Testis (tissue), 3 donors: ENCODE data around the gene MYOG. TPM values are rescaled to one million over a fixed set of nuclear protein-coding genes. Genes with fewer than 3 reads are reported as not detected.

Experiments used
- DNase-seq: peaks from one replicate; pipeline ENCODE4 v3.0.0-alpha.2; 2019
- H3K27ac ChIP-seq, 2 donors: fragments of 200-600 bp; sonication (generic); one replicate each; pipeline ENCODE4 v1.5.1; 2019
- H3K27me3 ChIP-seq: fragments of 200-600 bp; sonication (generic); one replicate; pipeline ENCODE4 v1.5.1; 2019
- H3K36me3 ChIP-seq: fragments of 200-600 bp; sonication (generic); one replicate; pipeline ENCODE4 v1.5.1; 2017; ENCODE audit warnings: low read depth; ENCODE audit errors: missing control alignments
- H3K4me1 ChIP-seq: fragments of 200-600 bp; sonication (generic); one replicate; pipeline ENCODE4 v1.5.1; 2019
- H3K4me3 ChIP-seq, 2 donors: fragments of 200-600 bp; sonication (generic); one replicate each; pipeline ENCODE4 v1.5.1; 2017 to 2019
- H3K9me3 ChIP-seq: fragments of 200-600 bp; sonication (generic); one replicate; pipeline ENCODE4 v1.5.1; 2017
- POLR2A ChIP-seq: fragments of 450-650 bp; IDR thresholded peaks from one replicate; pipeline ENCODE4 v1.6.1; 2017; ENCODE audit warnings: antibody characterized with exemption, mild to moderate bottlenecking, moderate library complexity
- WGBS, 2 donors: methylation state at CpG; one replicate each; pipeline ENCODE4 v1.1.5; 2018; 5-methylcytosine and 5-hydroxymethylcytosine counted together
- intact Hi-C: fragments of 100-400 bp; cut with DNase I; formaldehyde crosslinking; loops from one replicate; pipeline ENCODE4 v1.15.1; 2023; ENCODE audit warnings: low total_unique reads
- polyA plus RNA-seq: library from polyadenylated mRNA; stranded (reverse); fragments of 350-450 nt; fragmentation: Illumina TruSeq; extraction: RNeasy Lipid Tissue Mini Kit (QIAGEN cat#74804); gene quantifications from one replicate; pipeline ENCODE4 v1.2.3, GENCODE V29; 2014; ENCODE audit warnings: low read depth, low replicate concordance; ENCODE audit not compliant: insufficient read depth
- total RNA-seq, 2 donors: library from RNA; depleted of rRNA; stranded (reverse); fragments of >200 nt; gene quantifications; one replicate each; pipeline ENCODE4 v1.2.3, GENCODE V29; 2016
- TF ChIP-seq, protein P1 (sequence below), 3 experiments: fragments of 450-650 bp in 2 of 3; fragments of 200-600 bp in 1 of 3; sonication (generic) in 1 of 3; IDR thresholded peaks; one replicate each; pipeline ENCODE4 v1.5.1; 2016 to 2019; ENCODE audit warnings: antibody characterized with exemption in 3 of 3, mild to moderate bottlenecking in 2 of 3, moderate library complexity in 1 of 3

The MYOG gene
- total and polyA plus RNA-seq, 3 donors from 2014 or later: 0.25 to 1.2 (median 0.47) TPM

- Histone ChIP-seq H3K36me3 (no peaks in the 10 kb centered on the region), H3K4me3 (no peak overlapping the region), H3K4me1 (no peaks in the 10 kb centered on the region), H3K27ac (no peak overlapping the region), H3K27me3 (no peaks in the 10 kb centered on the region), H3K9me3 (no peaks in the 10 kb centered on the region)
- intact Hi-C loops: loop anchor here (5.0 kb wide), 1 partner anchor 101 kb away; no protein-coding TSS in a partner anchor
- WGBS, 2 donors: 64 to 66% methylated on average over 10 of the region's 10 CpGs
- DNase-seq: no peak
- no peak for TF ChIP-seq POLR2A
- TF ChIP-seq, protein P1, sequence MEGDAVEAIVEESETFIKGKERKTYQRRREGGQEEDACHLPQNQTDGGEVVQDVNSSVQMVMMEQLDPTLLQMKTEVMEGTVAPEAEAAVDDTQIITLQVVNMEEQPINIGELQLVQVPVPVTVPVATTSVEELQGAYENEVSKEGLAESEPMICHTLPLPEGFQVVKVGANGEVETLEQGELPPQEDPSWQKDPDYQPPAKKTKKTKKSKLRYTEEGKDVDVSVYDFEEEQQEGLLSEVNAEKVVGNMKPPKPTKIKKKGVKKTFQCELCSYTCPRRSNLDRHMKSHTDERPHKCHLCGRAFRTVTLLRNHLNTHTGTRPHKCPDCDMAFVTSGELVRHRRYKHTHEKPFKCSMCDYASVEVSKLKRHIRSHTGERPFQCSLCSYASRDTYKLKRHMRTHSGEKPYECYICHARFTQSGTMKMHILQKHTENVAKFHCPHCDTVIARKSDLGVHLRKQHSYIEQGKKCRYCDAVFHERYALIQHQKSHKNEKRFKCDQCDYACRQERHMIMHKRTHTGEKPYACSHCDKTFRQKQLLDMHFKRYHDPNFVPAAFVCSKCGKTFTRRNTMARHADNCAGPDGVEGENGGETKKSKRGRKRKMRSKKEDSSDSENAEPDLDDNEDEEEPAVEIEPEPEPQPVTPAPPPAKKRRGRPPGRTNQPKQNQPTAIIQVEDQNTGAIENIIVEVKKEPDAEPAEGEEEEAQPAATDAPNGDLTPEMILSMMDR (IDR thresholded peaks at IDR 0.05): no peak
Measured at GRCh38 chr1:203116091-203116820, 30.4 kb upstream of the MYOG start.

GRCh38 chr1:203114202-203114601, 28.4 kb upstream of the MYOG start:
- Histone ChIP-seq H3K4me3 (no peak overlapping the region), H3K4me1 (no peaks in the 10 kb centered on the region), H3K36me3 (no peaks in the 10 kb centered on the region), H3K27ac (no peak overlapping the region), H3K9me3 (no peaks in the 10 kb centered on the region), H3K27me3 (no peaks in the 10 kb centered on the region)
- no peak for TF ChIP-seq POLR2A
- TF ChIP-seq, protein P1 (IDR thresholded peaks at IDR 0.05): no peak
- WGBS, 2 donors: 83 to 85% methylated on average over 7 of the region's 7 CpGs
- intact Hi-C loops: no loop called here
- DNase-seq: no peak

- Histone ChIP-seq H3K4me1 (no peaks in the 10 kb centered on the region), H3K27ac (no peak overlapping the region), H3K36me3 (no peaks in the 10 kb centered on the region), H3K4me3 (no peak overlapping the region), H3K27me3 (no peaks in the 10 kb centered on the region), H3K9me3 (no peaks in the 10 kb centered on the region)
- TF ChIP-seq, protein P1 (IDR thresholded peaks at IDR 0.05): no peak
- TF ChIP-seq POLR2A: no peak
- intact Hi-C loops: no loop called here
- DNase-seq: no peak
- WGBS, 2 donors: 81 to 84% methylated on average over 4 of the region's 4 CpGs
Measured at GRCh38 chr1:203113308-203113707, 27.5 kb upstream of the MYOG start.

DNA sequence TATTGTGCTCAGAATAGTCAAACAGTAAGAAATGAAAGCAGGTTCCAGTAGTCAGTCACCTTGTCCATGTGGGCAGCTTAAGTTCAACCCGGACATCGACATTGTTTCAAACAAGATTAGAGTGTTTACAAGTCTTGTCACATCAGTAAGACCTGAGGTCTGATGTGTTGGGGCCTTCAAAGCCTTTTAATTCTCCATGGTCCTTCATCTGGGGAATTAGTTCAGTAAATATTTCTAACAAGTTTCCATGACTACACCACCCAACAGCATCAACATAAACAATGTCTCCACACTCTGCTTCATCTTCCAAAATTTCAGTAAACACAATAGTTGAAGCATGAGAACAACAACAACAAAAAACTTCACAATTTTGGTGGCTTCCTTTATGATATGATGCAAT, 26.7 kb upstream of the MYOG start:
- H3K9me3 ChIP-seq: no peaks in the 10 kb centered on the region
- no peaks in the 10 kb centered on the region for H3K36me3 ChIP-seq
- no peak for DNase-seq
- no peak overlapping the region for H3K27ac ChIP-seq
- no peaks in the 10 kb centered on the region for H3K27me3 ChIP-seq
- TF ChIP-seq, protein P1 (IDR thresholded peaks at IDR 0.05): no peak
- no peak for TF ChIP-seq POLR2A
- H3K4me3 ChIP-seq: no peak overlapping the region
- intact Hi-C loops: no loop called here
- 45 to 47% methylated on average over 2 of the region's 2 CpGs for WGBS, 2 donors
- H3K4me1 ChIP-seq: no peaks in the 10 kb centered on the region
